Body of pancreas (tissue), 4 donors: ENCODE measurements around the gene PRRT2. TPM values are rescaled to one million over a fixed set of nuclear protein-coding genes. Genes with fewer than 3 reads are reported as not detected.

ENCODE experiments used
- ATAC-seq: fragments of 150-250 bp; one replicate; pipeline ENCODE4 v1.9.1; 2016
- DNase-seq, 4 donors: peaks; one replicate each; pipeline ENCODE4 v3.0.0-alpha.2; 2019
- H3K27ac ChIP-seq, 4 donors: fragments of 200-600 bp; sonication (generic); 1 replicate in 3 of 4; 2 replicates in 1 of 4; pipeline versions ENCODE4 v1.5.1 to v1.6.1; 2016 to 2019; ENCODE audit warnings: mild to moderate bottlenecking in 1 of 4, mixed read lengths in 1 of 4, moderate library complexity in 1 of 4
- H3K27me3 ChIP-seq, 2 donors: fragments of 200-600 bp; sonication (generic); one replicate each; pipeline ENCODE4 v1.6.0; 2016; ENCODE audit warnings: mild to moderate bottlenecking in 1 of 2
- H3K36me3 ChIP-seq, 2 donors: fragments of 200-600 bp; sonication (generic); replicated peaks in 1 of 2; 2 replicates each; pipeline ENCODE4 v1.5.1; 2016; ENCODE audit warnings: low read depth in 2 of 2; ENCODE audit not compliant: insufficient read depth in 1 of 2
- H3K4me1 ChIP-seq: fragments of 200-600 bp; sonication (generic); one replicate; pipeline ENCODE4 v1.6.0; 2016
- H3K4me3 ChIP-seq, 2 donors: fragments of 200-600 bp; sonication (generic); 1 replicate in 1 of 2; 2 replicates in 1 of 2; pipeline ENCODE4 v1.5.1; 2016 to 2019
- H3K9me3 ChIP-seq, 3 donors: fragments of 200-600 bp; sonication (generic); 1 replicate in 2 of 3; 2 replicates in 1 of 3; pipeline ENCODE4 v1.5.1; 2016
- POLR2A ChIP-seq, 3 donors: fragments of 450-650 bp; IDR thresholded peaks; one replicate each; pipeline ENCODE4 v1.6.1; 2016; ENCODE audit warnings: antibody characterized with exemption in 3 of 3, mild to moderate bottlenecking in 2 of 3
- WGBS, 2 donors: methylation state at CpG; one replicate each; pipeline ENCODE4 v1.1.5; 2017; 5-methylcytosine and 5-hydroxymethylcytosine counted together
- intact Hi-C: fragments of 100-400 bp; cut with DNase I; formaldehyde crosslinking; loops from one replicate; pipeline ENCODE4 v1.15.1; 2023
- total RNA-seq, 2 donors: library from RNA; depleted of rRNA; stranded (reverse); fragments of >200 nt; gene quantifications; one replicate each; pipeline ENCODE4 v1.1.0, GENCODE V29; 2016
- TF ChIP-seq, protein P1 (sequence below), 7 experiments: fragments of 450-650 bp in 4 of 7; fragments of 200-600 bp in 3 of 7; sonication (generic) in 3 of 7; IDR thresholded peaks; one replicate each; pipeline ENCODE4 v1.5.1; 2016 to 2019; ENCODE audit warnings: antibody characterized with exemption in 7 of 7

The PRRT2 gene
- total RNA-seq, 2 donors from 2014 or later = 1.0 TPM; not detected in 1

DNA sequence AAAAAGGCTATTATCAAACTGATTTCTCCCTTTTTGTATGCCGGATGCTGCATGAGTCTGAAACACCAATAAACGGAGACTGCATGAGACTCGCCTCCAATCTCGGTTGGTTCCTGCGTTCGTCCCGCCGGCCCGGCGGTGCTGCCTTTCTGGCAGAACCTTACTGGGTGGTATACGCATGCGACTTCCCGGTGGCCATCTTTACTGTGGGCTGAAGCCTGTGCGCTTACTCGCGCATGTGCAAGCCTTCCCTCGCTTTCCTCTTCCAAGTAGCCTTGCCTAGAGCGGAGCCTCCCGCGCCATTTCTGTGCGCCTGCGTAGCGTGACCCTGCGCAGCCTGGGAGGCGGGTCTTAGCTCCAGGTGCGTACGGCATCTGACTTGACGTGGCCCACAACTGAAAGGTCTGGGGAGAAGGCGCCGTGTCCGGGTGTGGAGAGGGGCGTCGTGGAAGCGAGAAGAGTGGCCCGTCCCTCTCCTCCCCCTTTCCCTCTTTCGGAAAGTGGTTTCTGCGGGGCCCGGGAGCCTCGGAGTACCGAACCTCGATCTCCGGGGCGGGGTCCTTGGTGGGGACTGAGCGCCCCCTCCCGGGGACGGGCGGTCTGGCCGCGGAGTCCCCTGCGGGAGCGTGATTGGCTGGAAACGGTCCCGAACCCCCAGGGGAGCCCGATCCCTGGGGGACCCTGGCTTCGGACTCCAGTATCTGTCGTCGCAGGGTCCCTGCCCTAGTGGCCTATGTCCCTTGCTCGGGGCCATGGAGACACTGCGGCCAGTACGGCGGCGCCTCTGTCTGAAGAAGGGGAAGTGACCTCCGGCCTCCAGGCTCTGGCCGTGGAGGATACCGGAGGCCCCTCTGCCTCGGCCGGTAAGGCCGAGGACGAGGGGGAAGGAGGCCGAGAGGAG is 4.0 kb downstream of the PRRT2 start, which contains the start of gene PAGR1:
TSS of gene PAGR1 (plus strand) at position 360 of the 901 bp plus-strand sequence. CDS start at position 734, 374 bp downstream.
- ATAC-seq = peak; percentile 82
- TF ChIP-seq, protein P1, sequence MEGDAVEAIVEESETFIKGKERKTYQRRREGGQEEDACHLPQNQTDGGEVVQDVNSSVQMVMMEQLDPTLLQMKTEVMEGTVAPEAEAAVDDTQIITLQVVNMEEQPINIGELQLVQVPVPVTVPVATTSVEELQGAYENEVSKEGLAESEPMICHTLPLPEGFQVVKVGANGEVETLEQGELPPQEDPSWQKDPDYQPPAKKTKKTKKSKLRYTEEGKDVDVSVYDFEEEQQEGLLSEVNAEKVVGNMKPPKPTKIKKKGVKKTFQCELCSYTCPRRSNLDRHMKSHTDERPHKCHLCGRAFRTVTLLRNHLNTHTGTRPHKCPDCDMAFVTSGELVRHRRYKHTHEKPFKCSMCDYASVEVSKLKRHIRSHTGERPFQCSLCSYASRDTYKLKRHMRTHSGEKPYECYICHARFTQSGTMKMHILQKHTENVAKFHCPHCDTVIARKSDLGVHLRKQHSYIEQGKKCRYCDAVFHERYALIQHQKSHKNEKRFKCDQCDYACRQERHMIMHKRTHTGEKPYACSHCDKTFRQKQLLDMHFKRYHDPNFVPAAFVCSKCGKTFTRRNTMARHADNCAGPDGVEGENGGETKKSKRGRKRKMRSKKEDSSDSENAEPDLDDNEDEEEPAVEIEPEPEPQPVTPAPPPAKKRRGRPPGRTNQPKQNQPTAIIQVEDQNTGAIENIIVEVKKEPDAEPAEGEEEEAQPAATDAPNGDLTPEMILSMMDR (IDR thresholded peaks at IDR 0.05) = peak; percentile 80 to 93 (median 89)
- peak; percentile 49 to 87 (median 85) for TF ChIP-seq POLR2A (IDR thresholded peaks at IDR 0.05)
- intact Hi-C loops = no loop called here
- 0 to 1% methylated on average over 32 to 70 of the region's 70 CpGs for WGBS, 2 donors
- peaks cover 60% of the 10 kb centered on the region for H3K4me1 ChIP-seq
- peak within 1 kb of the TSS; percentile 85 to 97 (median 96) for H3K27ac ChIP-seq
- no peaks in the 10 kb centered on the region for H3K9me3 ChIP-seq
- H3K4me3 ChIP-seq = peak within 1 kb of the TSS; percentile 71 to 76
- H3K36me3 ChIP-seq = no peaks in the 10 kb centered on the region
- DNase-seq = peak; percentile 99
- no peaks in the 10 kb centered on the region for H3K27me3 ChIP-seq

DNA sequence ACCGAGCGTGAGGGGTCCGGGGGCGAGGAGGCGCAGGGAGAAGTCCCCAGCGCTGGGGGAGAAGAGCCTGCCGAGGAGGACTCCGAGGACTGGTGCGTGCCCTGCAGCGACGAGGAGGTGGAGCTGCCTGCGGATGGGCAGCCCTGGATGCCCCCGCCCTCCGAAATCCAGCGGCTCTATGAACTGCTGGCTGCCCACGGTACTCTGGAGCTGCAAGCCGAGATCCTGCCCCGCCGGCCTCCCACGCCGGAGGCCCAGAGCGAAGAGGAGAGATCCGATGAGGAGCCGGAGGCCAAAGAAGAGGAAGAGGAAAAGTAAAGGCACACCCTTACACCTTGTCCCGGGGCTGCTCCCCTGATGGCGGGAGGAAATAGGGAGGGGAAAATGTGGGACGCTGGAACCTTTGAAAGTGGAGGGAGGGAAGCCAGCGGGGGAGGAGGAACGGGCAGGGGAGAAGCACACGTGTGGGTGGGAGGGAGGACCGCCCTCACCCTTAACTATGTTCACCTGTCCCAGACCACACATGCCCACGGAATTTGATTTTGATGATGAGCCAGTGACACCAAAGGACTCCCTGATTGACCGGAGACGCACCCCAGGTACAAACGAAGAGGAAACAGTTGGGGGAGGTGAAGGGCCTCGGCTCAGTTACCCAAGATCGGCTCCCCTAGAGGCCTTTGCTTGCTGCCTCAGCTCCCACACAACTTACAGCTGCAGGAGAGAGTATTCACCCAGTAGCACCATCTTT is 4.9 kb downstream of the PRRT2 start:
- 1% methylated on average over 21 to 37 of the region's 37 CpGs for WGBS, 2 donors
- DNase-seq (peak; percentile 64 to 75 (median 74)), ATAC-seq (peak; percentile 32)
- intact Hi-C loops = no loop called here
- peak overlapping the region; percentile 71 to 76 for H3K4me3 ChIP-seq
- no peaks in the 10 kb centered on the region for H3K27me3 ChIP-seq
- H3K36me3 ChIP-seq = no peaks in the 10 kb centered on the region
- H3K4me1 ChIP-seq = peaks cover 60% of the 10 kb centered on the region
- H3K9me3 ChIP-seq = no peaks in the 10 kb centered on the region
- TF ChIP-seq, protein P1 (IDR thresholded peaks at IDR 0.05) = peak in 1 of 7 experiments; percentile 14
- no peak for TF ChIP-seq POLR2A (IDR thresholded peaks at IDR 0.05)
- H3K27ac ChIP-seq = peak overlapping the region; percentile 85 to 97 (median 96)

DNA sequence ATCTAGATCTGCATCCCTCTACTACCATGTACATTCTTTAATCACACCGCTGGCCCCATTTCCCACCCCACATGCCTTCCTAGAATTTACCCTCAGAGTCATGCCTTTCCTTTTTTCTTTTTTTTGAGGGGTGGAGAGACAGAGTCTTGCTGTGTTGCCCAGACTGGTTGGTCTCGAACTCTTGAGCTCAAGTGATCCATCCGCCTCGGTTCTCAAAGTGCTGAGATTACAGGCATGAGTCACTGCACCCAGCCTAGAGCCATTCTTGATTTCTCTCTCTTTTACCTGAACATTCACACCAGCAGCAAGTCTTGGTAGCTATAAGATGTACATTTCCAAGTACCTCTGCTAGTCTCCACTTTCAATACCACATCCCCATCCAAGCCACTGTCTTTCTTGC is 6.1 kb downstream of the PRRT2 start:
- intact Hi-C loops = no loop called here
- H3K4me3 ChIP-seq = no peak overlapping the region
- H3K36me3 ChIP-seq = no peaks in the 10 kb centered on the region
- H3K9me3 ChIP-seq = no peaks in the 10 kb centered on the region
- H3K27me3 ChIP-seq = no peaks in the 10 kb centered on the region
- peak overlapping the region in 3 of 4 donors; percentile 13 to 97 (median 15) for H3K27ac ChIP-seq
- DNase-seq = no peak
- WGBS, 2 donors = 59 to 60% methylated on average over 4 of the region's 4 CpGs
- peaks cover 65% of the 10 kb centered on the region for H3K4me1 ChIP-seq
- no peak for TF ChIP-seq POLR2A (IDR thresholded peaks at IDR 0.05)
- TF ChIP-seq, protein P1 (IDR thresholded peaks at IDR 0.05) = no peak
- no peak for ATAC-seq

DNA sequence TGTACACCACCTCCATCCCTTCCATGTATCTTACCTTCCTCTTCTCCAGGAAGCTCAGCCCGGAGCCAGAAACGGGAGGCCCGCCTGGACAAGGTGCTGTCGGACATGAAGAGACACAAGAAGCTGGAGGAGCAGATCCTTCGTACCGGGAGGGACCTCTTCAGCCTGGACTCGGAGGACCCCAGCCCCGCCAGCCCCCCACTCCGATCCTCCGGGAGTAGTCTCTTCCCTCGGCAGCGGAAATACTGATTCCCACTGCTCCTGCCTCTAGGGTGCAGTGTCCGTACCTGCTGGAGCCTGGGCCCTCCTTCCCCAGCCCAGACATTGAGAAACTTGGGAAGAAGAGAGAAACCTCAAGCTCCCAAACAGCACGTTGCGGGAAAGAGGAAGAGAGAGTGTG is 7.5 kb downstream of the PRRT2 start:
- H3K27ac ChIP-seq = peak overlapping the region; percentile 73 to 91 (median 88)
- H3K4me3 ChIP-seq = no peak overlapping the region
- DNase-seq (peak in 1 of 4 donors; percentile 42), ATAC-seq (no peak)
- intact Hi-C loops = no loop called here
- H3K27me3 ChIP-seq = no peaks in the 10 kb centered on the region
- TF ChIP-seq POLR2A (IDR thresholded peaks at IDR 0.05) = no peak
- TF ChIP-seq, protein P1 (IDR thresholded peaks at IDR 0.05) = peak in 5 of 7 experiments; percentile 7 to 36 (median 27)
- no peaks in the 10 kb centered on the region for H3K36me3 ChIP-seq
- H3K4me1 ChIP-seq = peaks cover 79% of the 10 kb centered on the region
- 51 to 61% methylated on average over 14 to 15 of the region's 15 CpGs for WGBS, 2 donors
- no peaks in the 10 kb centered on the region for H3K9me3 ChIP-seq
